CD14-positive monocyte (primary cell): ENCODE results near the gene RTN4RL1. TPM values are rescaled to one million over a fixed set of nuclear protein-coding genes. Genes with fewer than 3 reads are reported as not detected.

ENCODE experiments used
- DNase-seq, 3 donors: peaks; one replicate each; pipeline ENCODE4 v3.0.0-alpha.2; 2011 to 2022
- H2AFZ ChIP-seq: 2 replicates; pipeline ENCODE4 v1.6.0; 2012; ENCODE audit warnings: mild to moderate bottlenecking, low read depth, low read length, inconsistent platforms; ENCODE audit not compliant: insufficient read depth, poor library complexity, severe bottlenecking
- H3K27ac ChIP-seq, 2 donors: 1 replicate in 1 of 2; 2 replicates in 1 of 2; pipeline ENCODE4 v1.5.1; 2012 to 2013; ENCODE audit warnings: low read length in 2 of 2, control low read depth in 1 of 2, inconsistent platforms in 1 of 2, low read depth in 1 of 2, mild to moderate bottlenecking in 1 of 2
- H3K27me3 ChIP-seq, 2 donors: one replicate each; pipeline versions ENCODE4 v1.6.0 to v1.6.1; 2011 to 2013; ENCODE audit warnings: low read length in 2 of 2; ENCODE audit not compliant: control insufficient read depth in 2 of 2, insufficient read depth in 2 of 2
- H3K36me3 ChIP-seq, 2 donors: replicated peaks in 1 of 2; 1 replicate in 1 of 2; 2 replicates in 1 of 2; pipeline versions ENCODE4 v1.5.1 to v1.6.1; 2012 to 2013; ENCODE audit warnings: low read length in 2 of 2, control low read depth in 1 of 2, inconsistent platforms in 1 of 2, mild to moderate bottlenecking in 1 of 2; ENCODE audit not compliant: insufficient read depth in 2 of 2, control insufficient read depth in 1 of 2
- H3K4me1 ChIP-seq, 2 donors: 1 replicate in 1 of 2; 2 replicates in 1 of 2; pipeline versions ENCODE4 v1.5.1 to v1.6.1; 2012 to 2013; ENCODE audit warnings: low read length in 2 of 2, control low read depth in 1 of 2, inconsistent platforms in 1 of 2, mild to moderate bottlenecking in 1 of 2, moderate library complexity in 1 of 2; ENCODE audit not compliant: insufficient read depth in 2 of 2, control insufficient read depth in 1 of 2
- H3K4me2 ChIP-seq: replicated peaks from 2 replicates; pipeline ENCODE3; 2012; ENCODE audit warnings: low read length, moderate library complexity, mild to moderate bottlenecking; ENCODE audit not compliant: poor library complexity, severe bottlenecking; ENCODE audit errors: extremely low read depth
- H3K4me3 ChIP-seq, 3 experiments: fragments of 200-600 bp in 1 of 3; sonication (generic) in 1 of 3; replicated peaks in 1 of 3; 1 replicate in 2 of 3; 2 replicates in 1 of 3; pipeline ENCODE4 v1.5.1; 2011 to 2013; ENCODE audit warnings: low read length in 3 of 3, mild to moderate bottlenecking in 3 of 3, control low read depth in 2 of 3, low read depth in 2 of 3, inconsistent platforms in 1 of 3, moderate library complexity in 1 of 3
- H3K79me2 ChIP-seq: 2 replicates; pipeline ENCODE4 v1.6.0; 2012; ENCODE audit warnings: mild to moderate bottlenecking, control low read depth, inconsistent platforms, low read length, moderate library complexity; ENCODE audit not compliant: insufficient read depth
- H3K9ac ChIP-seq: 2 replicates; pipeline ENCODE4 v1.6.0; 2017; ENCODE audit warnings: low read length, mild to moderate bottlenecking; ENCODE audit not compliant: insufficient read depth, poor library complexity, severe bottlenecking
- H3K9me3 ChIP-seq, 2 donors: replicated peaks in 1 of 2; 1 replicate in 1 of 2; 2 replicates in 1 of 2; pipeline versions ENCODE4 v1.5.1 to v1.6.1; 2012 to 2013; ENCODE audit warnings: low read length in 2 of 2, control low read depth in 1 of 2; ENCODE audit not compliant: control insufficient read depth in 1 of 2, insufficient read depth in 1 of 2
- H4K20me1 ChIP-seq: 2 replicates; pipeline ENCODE4 v1.6.0; 2012; ENCODE audit warnings: mild to moderate bottlenecking, low read length, control low read depth, moderate library complexity; ENCODE audit not compliant: insufficient read depth
- H3K27ac Mint-ChIP-seq, 7 donors: one replicate each; pipeline ENCODE4 v1.8.0; 2020; ENCODE audit warnings: mild to moderate bottlenecking in 7 of 7, mixed read lengths in 7 of 7, moderate library complexity in 6 of 7, inconsistent platforms in 2 of 7
- H3K27me3 Mint-ChIP-seq, 3 donors: one replicate each; pipeline ENCODE4 v1.8.0; 2021 to 2022; ENCODE audit warnings: low read depth in 3 of 3, mild to moderate bottlenecking in 3 of 3, mixed read lengths in 3 of 3, moderate library complexity in 3 of 3, inconsistent platforms in 1 of 3
- H3K36me3 Mint-ChIP-seq, 2 donors: one replicate each; pipeline ENCODE4 v1.8.0; 2020; ENCODE audit warnings: mixed read lengths in 2 of 2, inconsistent platforms in 1 of 2, mild to moderate bottlenecking in 1 of 2
- H3K4me1 Mint-ChIP-seq: one replicate; pipeline ENCODE4 v1.8.0; 2020; ENCODE audit warnings: mild to moderate bottlenecking, mixed read lengths
- H3K4me3 Mint-ChIP-seq, 2 donors: one replicate each; pipeline ENCODE4 v1.8.0; 2020; ENCODE audit warnings: mild to moderate bottlenecking in 2 of 2, mixed read lengths in 2 of 2, moderate library complexity in 1 of 2
- H3K9me3 Mint-ChIP-seq, 7 donors: one replicate each; pipeline ENCODE4 v1.8.0; 2020 to 2022; ENCODE audit warnings: mixed read lengths in 7 of 7, mild to moderate bottlenecking in 6 of 7, moderate library complexity in 6 of 7, inconsistent platforms in 2 of 7
- WGBS: methylation state at CpG from one replicate; pipeline ENCODE4 v1.1.5; 2013; ENCODE audit warnings: missing lambda C conversion rate; ENCODE audit not compliant: insufficient coverage; 5-methylcytosine and 5-hydroxymethylcytosine counted together
- intact Hi-C, 2 donors: fragments of 100-400 bp; cut with micrococcal nuclease; formaldehyde crosslinking; loops; one replicate each; pipeline versions ENCODE4 v1.15.0 to v1.15.1; 2023
- polyA plus RNA-seq, 3 donors: library from polyadenylated mRNA; depleted of rRNA in 1 of 3; unstranded in 2 of 3; stranded (reverse) in 1 of 3; fragments of 300-500 nt in 2 of 3; fragments of >200 nt in 1 of 3; fragmentation: Illumina TruSeq in 2 of 3; gene quantifications; 1 replicate in 2 of 3; 2 replicates in 1 of 3; pipeline ENCODE4 v1.2.3, GENCODE V29; 2012 to 2021
- TF ChIP-seq, protein P1 (sequence below): fragments of 200-600 bp; IDR thresholded peaks from one replicate; pipeline ENCODE4 v1.8.0; 2022; ENCODE audit warnings: antibody characterized with exemption, mild to moderate bottlenecking

RTN4RL1 gene
- polyA plus RNA-seq, 3 donors: 0.07 to 0.29 (median 0.11) TPM

DNA sequence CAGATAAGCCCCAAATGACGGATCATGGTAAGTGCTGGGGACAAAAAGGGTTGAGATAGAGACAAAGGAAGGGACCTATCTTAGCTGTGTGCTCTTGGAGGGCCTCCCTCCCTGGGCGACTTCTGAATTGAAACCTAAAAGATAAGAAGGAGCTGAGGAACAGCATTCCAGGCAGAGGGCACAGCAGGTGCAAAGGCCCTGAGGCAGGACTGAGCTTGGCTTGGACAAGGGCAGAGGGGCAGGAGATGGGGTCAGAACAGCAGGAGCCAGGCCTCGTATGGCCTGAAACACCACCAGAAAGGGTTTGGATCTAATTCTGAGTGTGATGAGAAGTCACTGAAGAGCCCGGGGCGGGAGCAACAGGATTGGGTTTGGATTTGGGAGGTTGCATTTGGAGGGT lies 75.4 kb downstream of the RTN4RL1 start:
- Histone ChIP-seq H3K9ac (no peak overlapping the region), H3K79me2 (no peaks in the 10 kb centered on the region), H3K4me3 (no peak overlapping the region), H3K4me1 (no peaks in the 10 kb centered on the region), H3K27me3 (no peaks in the 10 kb centered on the region), H4K20me1 (no peaks in the 10 kb centered on the region), H3K36me3 (no peaks in the 10 kb centered on the region), H3K4me2 (no peak overlapping the region), H3K27ac (no peak overlapping the region), H2AFZ (no peak overlapping the region), H3K9me3 (no peaks in the 10 kb centered on the region)
- 67% methylated on average over 4 of the region's 5 CpGs for WGBS
- no peak for DNase-seq
- H3K4me3 Mint-ChIP-seq: no peak overlapping the region
- H3K36me3 Mint-ChIP-seq: no peaks in the 10 kb centered on the region
- H3K27me3 Mint-ChIP-seq: peaks cover 0 to 8% (median 0%) of the 10 kb centered on the region in 3 donors
- intact Hi-C loops: no loop called here
- H3K27ac Mint-ChIP-seq: no peak overlapping the region
- H3K9me3 Mint-ChIP-seq: peaks cover 0 to 3% (median 0%) of the 10 kb centered on the region in 7 donors
- no peaks in the 10 kb centered on the region for H3K4me1 Mint-ChIP-seq
- TF ChIP-seq, protein P1, sequence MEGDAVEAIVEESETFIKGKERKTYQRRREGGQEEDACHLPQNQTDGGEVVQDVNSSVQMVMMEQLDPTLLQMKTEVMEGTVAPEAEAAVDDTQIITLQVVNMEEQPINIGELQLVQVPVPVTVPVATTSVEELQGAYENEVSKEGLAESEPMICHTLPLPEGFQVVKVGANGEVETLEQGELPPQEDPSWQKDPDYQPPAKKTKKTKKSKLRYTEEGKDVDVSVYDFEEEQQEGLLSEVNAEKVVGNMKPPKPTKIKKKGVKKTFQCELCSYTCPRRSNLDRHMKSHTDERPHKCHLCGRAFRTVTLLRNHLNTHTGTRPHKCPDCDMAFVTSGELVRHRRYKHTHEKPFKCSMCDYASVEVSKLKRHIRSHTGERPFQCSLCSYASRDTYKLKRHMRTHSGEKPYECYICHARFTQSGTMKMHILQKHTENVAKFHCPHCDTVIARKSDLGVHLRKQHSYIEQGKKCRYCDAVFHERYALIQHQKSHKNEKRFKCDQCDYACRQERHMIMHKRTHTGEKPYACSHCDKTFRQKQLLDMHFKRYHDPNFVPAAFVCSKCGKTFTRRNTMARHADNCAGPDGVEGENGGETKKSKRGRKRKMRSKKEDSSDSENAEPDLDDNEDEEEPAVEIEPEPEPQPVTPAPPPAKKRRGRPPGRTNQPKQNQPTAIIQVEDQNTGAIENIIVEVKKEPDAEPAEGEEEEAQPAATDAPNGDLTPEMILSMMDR: no peak

DNA sequence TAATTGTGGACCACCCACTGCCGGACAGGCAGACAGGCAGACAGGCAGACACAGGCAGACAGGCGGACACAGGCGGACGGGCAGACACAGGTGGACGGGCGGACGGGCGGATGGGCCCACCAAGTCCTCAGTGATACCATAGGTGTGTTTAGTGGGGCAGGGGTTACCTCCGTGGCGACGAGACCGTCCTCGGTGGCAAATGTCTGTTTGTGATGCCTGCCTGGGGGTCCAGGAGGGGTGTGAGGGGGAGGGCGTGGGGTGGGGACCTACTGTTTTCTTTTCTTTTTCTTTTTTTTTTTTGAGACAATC lies 76.7 kb downstream of the RTN4RL1 start:
- intact Hi-C loops: no loop called here
- H3K36me3 ChIP-seq: no peaks in the 10 kb centered on the region
- H4K20me1 ChIP-seq: no peaks in the 10 kb centered on the region
- H3K4me3 ChIP-seq: no peak overlapping the region
- Mint-ChIP-seq H3K27ac (no peak overlapping the region), H3K4me3 (no peak overlapping the region), H3K4me1 (no peaks in the 10 kb centered on the region), H3K9me3 (no peaks in the 10 kb centered on the region), H3K36me3 (no peaks in the 10 kb centered on the region), H3K27me3 (peaks cover 0 to 7% (median 0%) of the 10 kb centered on the region in 3 donors)
- H3K4me2 ChIP-seq: no peak overlapping the region
- no peaks in the 10 kb centered on the region for H3K9me3 ChIP-seq
- TF ChIP-seq, protein P1: no peak
- H3K27ac ChIP-seq: no peak overlapping the region
- DNase-seq: no peak
- no peak overlapping the region for H2AFZ ChIP-seq
- no peaks in the 10 kb centered on the region for H3K4me1 ChIP-seq
- no peaks in the 10 kb centered on the region for H3K27me3 ChIP-seq
- H3K9ac ChIP-seq: no peak overlapping the region
- H3K79me2 ChIP-seq: no peaks in the 10 kb centered on the region
- 100% methylated on average over 1 of the region's 14 CpGs for WGBS
